DND-41 (cell line): ENCODE data around the gene THRB.

Experiments used
- EZH2 ChIP-seq: IDR thresholded peaks from 3 replicates; pipeline ENCODE4 v1.6.1; 2012; ENCODE audit warnings: borderline replicate concordance, low read depth, mild to moderate bottlenecking, moderate library complexity, low read length, inconsistent platforms; ENCODE audit not compliant: severe bottlenecking
- TF ChIP-seq, protein P1 (sequence below): IDR thresholded peaks from 2 replicates; pipeline ENCODE4 v1.5.1; 2012; ENCODE audit warnings: borderline replicate concordance, low read length, moderate library complexity, mild to moderate bottlenecking; ENCODE audit not compliant: poor library complexity, severe bottlenecking; ENCODE audit errors: extremely low read depth

GRCh38 chr3:24161841-24162240, 332.8 kb downstream of the THRB start:
- TF ChIP-seq, protein P1, sequence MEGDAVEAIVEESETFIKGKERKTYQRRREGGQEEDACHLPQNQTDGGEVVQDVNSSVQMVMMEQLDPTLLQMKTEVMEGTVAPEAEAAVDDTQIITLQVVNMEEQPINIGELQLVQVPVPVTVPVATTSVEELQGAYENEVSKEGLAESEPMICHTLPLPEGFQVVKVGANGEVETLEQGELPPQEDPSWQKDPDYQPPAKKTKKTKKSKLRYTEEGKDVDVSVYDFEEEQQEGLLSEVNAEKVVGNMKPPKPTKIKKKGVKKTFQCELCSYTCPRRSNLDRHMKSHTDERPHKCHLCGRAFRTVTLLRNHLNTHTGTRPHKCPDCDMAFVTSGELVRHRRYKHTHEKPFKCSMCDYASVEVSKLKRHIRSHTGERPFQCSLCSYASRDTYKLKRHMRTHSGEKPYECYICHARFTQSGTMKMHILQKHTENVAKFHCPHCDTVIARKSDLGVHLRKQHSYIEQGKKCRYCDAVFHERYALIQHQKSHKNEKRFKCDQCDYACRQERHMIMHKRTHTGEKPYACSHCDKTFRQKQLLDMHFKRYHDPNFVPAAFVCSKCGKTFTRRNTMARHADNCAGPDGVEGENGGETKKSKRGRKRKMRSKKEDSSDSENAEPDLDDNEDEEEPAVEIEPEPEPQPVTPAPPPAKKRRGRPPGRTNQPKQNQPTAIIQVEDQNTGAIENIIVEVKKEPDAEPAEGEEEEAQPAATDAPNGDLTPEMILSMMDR = no peak
- TF ChIP-seq EZH2 = no peak
